Heart left ventricle (tissue), 16 donors: ENCODE results near the gene ITGB3. TPM values are rescaled to one million over a fixed set of nuclear protein-coding genes. Genes with fewer than 3 reads are reported as not detected.

Experiments
- ATAC-seq, 4 donors: fragments of 200-7000 bp; cut with Tn5 transposase; one replicate each; pipeline ENCODE4 v1.9.1; 2020 to 2022; ENCODE audit warnings: moderate library complexity in 4 of 4, mild to moderate bottlenecking in 3 of 4, moderate number of reproducible peaks in 1 of 4
- DNase-seq, 5 donors: peaks; one replicate each; pipeline ENCODE4 v3.0.0-alpha.2; 2020
- H3K27ac ChIP-seq, 12 donors: fragments of 200-600 bp; sonication (generic) in 4 of 12; one replicate each; pipeline versions ENCODE4 v1.5.0 to v1.8.0; 2016 to 2022; ENCODE audit warnings: mild to moderate bottlenecking in 2 of 12
- H3K27me3 ChIP-seq, 9 donors: fragments of 200-600 bp; sonication (generic) in 2 of 9; one replicate each; pipeline versions ENCODE4 v1.5.1 to v1.8.0; 2016 to 2022; ENCODE audit warnings: mild to moderate bottlenecking in 3 of 9
- H3K36me3 ChIP-seq, 9 donors: fragments of 200-600 bp; sonication (generic) in 2 of 9; one replicate each; pipeline versions ENCODE4 v1.5.0 to v1.8.0; 2018 to 2022; ENCODE audit warnings: mild to moderate bottlenecking in 2 of 9
- H3K4me1 ChIP-seq, 12 donors: fragments of 200-600 bp; sonication (generic) in 4 of 12; one replicate each; pipeline versions ENCODE4 v1.5.0 to v1.8.0; 2016 to 2022; ENCODE audit warnings: mild to moderate bottlenecking in 3 of 12
- H3K4me3 ChIP-seq, 12 donors: fragments of 200-600 bp; sonication (generic) in 4 of 12; one replicate each; pipeline versions ENCODE4 v1.5.0 to v1.8.0; 2017 to 2022; ENCODE audit warnings: mild to moderate bottlenecking in 9 of 12, moderate library complexity in 4 of 12
- H3K9me3 ChIP-seq, 12 donors: fragments of 200-600 bp; sonication (generic) in 4 of 12; one replicate each; pipeline versions ENCODE4 v1.5.0 to v1.8.0; 2016 to 2022; ENCODE audit warnings: mild to moderate bottlenecking in 1 of 12
- POLR2A ChIP-seq, 2 donors: fragments of 450-650 bp; IDR thresholded peaks; one replicate each; pipeline ENCODE4 v1.6.1; 2017; ENCODE audit warnings: antibody characterized with exemption in 2 of 2, mild to moderate bottlenecking in 2 of 2, moderate library complexity in 2 of 2
- WGBS, 4 donors: extraction: QIAGEN DNeasy Blood & Tissue Kit in 2 of 4; methylation state at CpG; one replicate each; pipeline versions ENCODE4 v1.1.5 to v1.1.7; 2013 to 2018; 5-methylcytosine and 5-hydroxymethylcytosine counted together
- intact Hi-C, 10 donors: fragments of 100-400 bp; cut with DNase I; formaldehyde crosslinking; loops; one replicate each; pipeline versions ENCODE4 v1.11.1 to v1.14.2; 2022
- polyA plus RNA-seq, 2 donors: library from polyadenylated mRNA; stranded (reverse); fragments of 200-250 nt; gene quantifications; one replicate each; pipeline ENCODE4 v1.2.3, GENCODE V29; 2013
- total RNA-seq, 9 donors: library from RNA; depleted of rRNA in 2 of 9; stranded (reverse); fragments of >200 nt in 2 of 9; fragmentation: NEBNext Ultra II Directional in 3 of 9; extraction: Animal tissue kit (Norgen Biotek cat#: 25700) in 3 of 9; gene quantifications; one replicate each; pipeline versions ENCODE4 v1.1.0 to v1.2.4, GENCODE V29; 2016 to 2023
- TF ChIP-seq, protein P1 (sequence below), 12 donors: fragments of 200-600 bp; sonication (generic) in 4 of 12; IDR thresholded peaks; one replicate each; pipeline versions ENCODE4 v1.5.0 to v1.8.0; 2018 to 2022; ENCODE audit warnings: antibody characterized with exemption in 12 of 12, mild to moderate bottlenecking in 5 of 12
- donor health status: ischemic (EF 13 %, LVEDD 7.1; RV severe dilation, severe dysfunction).
- donor health status: healthy with polysubstance abuse.
- donor health status: DM: no; HTN: yes; CAD: no.
- donor health status: DM: no; HTN: no; CAD: no.
- donor health status: ischemic (EF 25% LVEDD 6.9; RV normal size, moderate dysfunction).
- donor health status: ischemic (EF 25% LVEDD 5.7; RV mildly dilated, moderate dysfunction).
- donor health status: healthy.
- donor health status: DM: yes; HTN: yes; CAD: no.
- donor health status: ischemic (EF 35%, LVEDD 5.7; RV mildly dilated, moderate dysfunction).
- donor health status: nonischemic (EF 11% LVEDD 7.7; RV severe dilation, severe dysfunction).
- donor health status: DM: yes; HTN: yes; CAD: no.
- donor health status: PGD.
- donor health status: ischemic (EF 29% LVEDD 5.4; RV normal size, mild dysfunction).
- donor health status: nonischemic (EF 23%, LVEDD 6.1; RV moderate dilation, normal function).

ITGB3 gene
- total and polyA plus RNA-seq, 11 donors, result 1.3 to 14.8 (median 4.8) TPM

DNA sequence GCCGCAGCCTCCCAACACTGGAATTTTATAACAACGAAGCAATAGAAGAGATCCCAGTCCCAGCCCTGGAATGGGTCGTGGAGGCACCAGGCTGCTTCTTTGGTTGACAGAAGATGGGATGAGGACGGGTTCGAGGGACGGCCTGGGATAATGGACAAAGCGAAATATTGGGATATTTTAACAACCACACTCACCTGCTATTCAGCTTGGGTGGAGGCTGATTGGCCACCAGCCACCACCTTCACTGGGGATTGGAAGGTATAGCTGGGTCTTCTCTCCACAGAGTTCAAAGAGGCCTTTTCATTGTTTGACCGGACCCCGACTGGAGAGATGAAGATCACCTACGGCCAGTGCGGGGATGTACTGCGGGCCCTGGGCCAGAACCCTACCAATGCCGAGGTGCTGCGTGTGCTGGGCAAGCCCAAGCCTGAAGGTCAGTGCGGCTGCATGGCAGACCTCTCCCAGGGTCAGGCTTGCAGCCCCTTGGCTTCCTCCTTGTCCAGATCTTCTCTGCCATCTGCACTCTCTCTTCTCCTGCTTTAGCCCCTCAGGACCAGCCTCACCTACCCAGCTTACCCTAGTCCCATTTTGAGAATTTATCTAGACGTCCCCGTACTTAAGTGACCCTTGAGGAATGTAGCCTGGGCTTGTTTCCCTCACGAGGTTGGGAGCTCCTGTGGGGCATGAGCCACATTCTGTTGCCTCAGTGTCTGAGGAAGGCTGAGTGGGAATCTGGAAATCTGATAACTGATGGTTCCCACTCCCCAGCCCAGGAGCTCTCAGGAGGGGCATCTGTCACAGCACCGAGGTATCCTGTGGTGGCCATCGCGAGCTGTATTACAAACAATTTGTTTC, 33.8 kb upstream of the ITGB3 start:
- no peaks in the 10 kb centered on the region for H3K36me3 ChIP-seq
- 72 to 74% (median 74%) methylated on average over 21 of the region's 21 CpGs for WGBS, 4 donors
- intact Hi-C loops, result loop anchor here in 1 of 10 donors (10.0 kb wide), 1 partner anchor 585 kb away; no protein-coding TSS in a partner anchor
- DNase-seq (no peak), ATAC-seq (peak in 2 of 4 donors; percentile 8 to 16)
- TF ChIP-seq, protein P1, sequence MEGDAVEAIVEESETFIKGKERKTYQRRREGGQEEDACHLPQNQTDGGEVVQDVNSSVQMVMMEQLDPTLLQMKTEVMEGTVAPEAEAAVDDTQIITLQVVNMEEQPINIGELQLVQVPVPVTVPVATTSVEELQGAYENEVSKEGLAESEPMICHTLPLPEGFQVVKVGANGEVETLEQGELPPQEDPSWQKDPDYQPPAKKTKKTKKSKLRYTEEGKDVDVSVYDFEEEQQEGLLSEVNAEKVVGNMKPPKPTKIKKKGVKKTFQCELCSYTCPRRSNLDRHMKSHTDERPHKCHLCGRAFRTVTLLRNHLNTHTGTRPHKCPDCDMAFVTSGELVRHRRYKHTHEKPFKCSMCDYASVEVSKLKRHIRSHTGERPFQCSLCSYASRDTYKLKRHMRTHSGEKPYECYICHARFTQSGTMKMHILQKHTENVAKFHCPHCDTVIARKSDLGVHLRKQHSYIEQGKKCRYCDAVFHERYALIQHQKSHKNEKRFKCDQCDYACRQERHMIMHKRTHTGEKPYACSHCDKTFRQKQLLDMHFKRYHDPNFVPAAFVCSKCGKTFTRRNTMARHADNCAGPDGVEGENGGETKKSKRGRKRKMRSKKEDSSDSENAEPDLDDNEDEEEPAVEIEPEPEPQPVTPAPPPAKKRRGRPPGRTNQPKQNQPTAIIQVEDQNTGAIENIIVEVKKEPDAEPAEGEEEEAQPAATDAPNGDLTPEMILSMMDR (IDR thresholded peaks at IDR 0.05), result no peak
- TF ChIP-seq POLR2A (IDR thresholded peaks at IDR 0.05), result no peak
- H3K4me3 ChIP-seq, result peak overlapping the region in 1 of 12 donors; percentile 12
- no peaks in the 10 kb centered on the region for H3K27me3 ChIP-seq
- peaks cover 0 to 56% (median 31%) of the 10 kb centered on the region in 12 donors for H3K4me1 ChIP-seq
- H3K9me3 ChIP-seq, result no peaks in the 10 kb centered on the region
- H3K27ac ChIP-seq, result peak overlapping the region in 7 of 12 donors; percentile 2 to 71 (median 37)

DNA sequence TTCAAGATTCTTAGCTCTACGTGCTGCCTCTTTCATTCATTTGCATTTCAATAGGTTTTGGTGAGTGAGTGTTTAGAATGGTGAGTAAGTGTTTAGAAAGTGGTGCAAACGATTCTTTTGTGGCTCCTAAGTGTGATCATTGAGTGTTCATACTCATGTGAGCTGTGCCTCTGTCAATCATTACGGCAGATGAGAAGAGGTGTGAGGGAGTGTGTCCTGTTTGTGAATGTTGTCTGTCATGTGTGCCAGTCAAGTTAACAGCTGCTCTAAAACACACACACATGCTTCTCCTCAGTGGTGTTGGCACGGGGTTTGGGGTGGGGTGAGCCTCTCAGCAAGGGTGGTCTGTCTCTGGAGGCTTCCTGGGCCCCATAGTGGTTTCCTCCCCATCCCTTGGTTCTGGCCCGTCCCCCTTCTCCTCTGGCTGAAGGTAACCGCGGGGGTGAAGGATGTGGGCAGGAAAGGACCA, 33.1 kb upstream of the ITGB3 start:
- no peaks in the 10 kb centered on the region for H3K36me3 ChIP-seq
- DNase-seq (no peak), ATAC-seq (no peak)
- intact Hi-C loops, result loop anchor here in 1 of 10 donors (10.0 kb wide), 1 partner anchor 584 kb away; no protein-coding TSS in a partner anchor
- 53 to 74% (median 70%) methylated on average over 7 of the region's 7 CpGs for WGBS, 4 donors
- H3K4me3 ChIP-seq, result no peak overlapping the region
- no peak for TF ChIP-seq POLR2A (IDR thresholded peaks at IDR 0.05)
- TF ChIP-seq, protein P1 (IDR thresholded peaks at IDR 0.05), result no peak
- no peaks in the 10 kb centered on the region for H3K27me3 ChIP-seq
- H3K27ac ChIP-seq, result no peak overlapping the region
- H3K9me3 ChIP-seq, result no peaks in the 10 kb centered on the region
- peaks cover 0 to 63% (median 36%) of the 10 kb centered on the region in 12 donors for H3K4me1 ChIP-seq

DNA sequence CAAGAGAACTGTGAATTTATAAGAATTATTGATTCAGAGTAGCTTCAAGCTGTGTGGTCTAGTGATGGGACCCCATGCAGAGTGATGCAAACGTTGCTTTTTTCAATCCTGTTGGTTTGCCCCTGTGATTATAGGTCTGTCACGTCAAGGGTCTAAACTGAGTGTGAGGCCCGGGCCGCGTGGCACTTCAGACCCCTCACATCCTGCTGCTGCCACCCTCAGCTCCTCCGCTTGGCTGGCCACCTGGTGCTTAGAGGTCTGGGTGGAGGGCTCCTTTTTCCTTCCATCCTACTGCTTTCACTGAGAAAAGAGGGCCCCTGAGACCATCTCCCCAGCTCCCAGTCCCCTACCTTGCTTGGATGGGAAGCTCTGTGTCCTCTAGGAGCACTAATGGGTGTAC, 32.5 kb upstream of the ITGB3 start:
- Histone ChIP-seq H3K36me3 (no peaks in the 10 kb centered on the region), H3K27me3 (no peaks in the 10 kb centered on the region), H3K4me3 (no peak overlapping the region), H3K27ac (no peak overlapping the region), H3K9me3 (no peaks in the 10 kb centered on the region), H3K4me1 (peaks cover 6 to 68% (median 42%) of the 10 kb centered on the region in 12 donors)
- no peak for ATAC-seq
- no peak for DNase-seq
- WGBS, 4 donors, result 78 to 92% (median 89%) methylated on average over 6 of the region's 6 CpGs
- intact Hi-C loops, result loop anchor here in 1 of 10 donors (10.0 kb wide), 1 partner anchor 584 kb away; no protein-coding TSS in a partner anchor
- no peak for TF ChIP-seq POLR2A (IDR thresholded peaks at IDR 0.05)
- TF ChIP-seq, protein P1 (IDR thresholded peaks at IDR 0.05), result no peak

DNA sequence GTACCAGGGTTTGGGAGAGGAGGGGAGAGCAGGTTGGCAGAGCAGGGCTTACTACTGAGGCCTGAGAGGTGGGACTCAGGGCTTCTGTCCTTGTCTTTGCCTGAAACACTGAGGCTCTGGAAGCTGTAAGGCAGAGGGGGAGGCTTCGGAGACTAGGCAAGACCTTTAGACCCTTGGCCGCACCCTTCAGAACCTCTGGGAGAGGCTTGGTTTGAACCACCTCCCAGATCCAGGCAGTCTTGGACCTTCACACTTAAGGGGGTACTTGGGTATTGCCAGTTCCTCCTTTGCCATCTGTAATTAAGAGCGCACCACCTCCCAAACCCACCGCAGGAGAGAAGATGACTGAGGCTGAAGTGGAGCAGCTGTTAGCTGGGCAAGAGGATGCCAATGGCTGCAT, 31.6 kb upstream of the ITGB3 start:
- no peaks in the 10 kb centered on the region for H3K27me3 ChIP-seq
- no peak for ATAC-seq
- 96 to 100% (median 98%) methylated on average over 3 to 4 of the region's 4 CpGs for WGBS, 4 donors
- H3K9me3 ChIP-seq, result no peaks in the 10 kb centered on the region
- H3K27ac ChIP-seq, result peak overlapping the region in 1 of 12 donors; percentile 87
- no peak overlapping the region for H3K4me3 ChIP-seq
- intact Hi-C loops, result loop anchor here in 1 of 10 donors (10.0 kb wide), 1 partner anchor 583 kb away; no protein-coding TSS in a partner anchor
- no peak for DNase-seq
- TF ChIP-seq, protein P1 (IDR thresholded peaks at IDR 0.05), result no peak
- no peak for TF ChIP-seq POLR2A (IDR thresholded peaks at IDR 0.05)
- H3K4me1 ChIP-seq, result peaks cover 6 to 71% (median 47%) of the 10 kb centered on the region in 12 donors
- H3K36me3 ChIP-seq, result no peaks in the 10 kb centered on the region
